Stomach (tissue), 4 donors: ENCODE measurements around the gene NTM.

Experiments
- EP300 ChIP-seq: sonication (generic); formaldehyde crosslinking; IDR thresholded peaks from one replicate; pipeline ENCODE4 v1.6.1; 2017; ENCODE audit warnings: antibody characterized with exemption
- POLR2A ChIP-seq, 4 donors: fragments of 450-650 bp; IDR thresholded peaks; one replicate each; pipeline ENCODE4 v1.6.1; 2016; ENCODE audit warnings: antibody characterized with exemption in 4 of 4, control low read depth in 2 of 4, mild to moderate bottlenecking in 1 of 4, moderate library complexity in 1 of 4
- POLR2AphosphoS5 ChIP-seq, 3 donors: sonication (generic); formaldehyde crosslinking; IDR thresholded peaks; one replicate each; pipeline ENCODE4 v1.6.1; 2016; ENCODE audit warnings: antibody characterized with exemption in 3 of 3
- TF ChIP-seq, protein P1 (sequence below), 7 experiments: fragments of 450-650 bp in 4 of 7; fragments of 200-600 bp in 3 of 7; sonication (generic) in 3 of 7; IDR thresholded peaks; one replicate each; pipeline ENCODE4 v1.5.1; 2016 to 2019; ENCODE audit warnings: antibody characterized with exemption in 7 of 7, control low read depth in 2 of 7, mild to moderate bottlenecking in 1 of 7

DNA sequence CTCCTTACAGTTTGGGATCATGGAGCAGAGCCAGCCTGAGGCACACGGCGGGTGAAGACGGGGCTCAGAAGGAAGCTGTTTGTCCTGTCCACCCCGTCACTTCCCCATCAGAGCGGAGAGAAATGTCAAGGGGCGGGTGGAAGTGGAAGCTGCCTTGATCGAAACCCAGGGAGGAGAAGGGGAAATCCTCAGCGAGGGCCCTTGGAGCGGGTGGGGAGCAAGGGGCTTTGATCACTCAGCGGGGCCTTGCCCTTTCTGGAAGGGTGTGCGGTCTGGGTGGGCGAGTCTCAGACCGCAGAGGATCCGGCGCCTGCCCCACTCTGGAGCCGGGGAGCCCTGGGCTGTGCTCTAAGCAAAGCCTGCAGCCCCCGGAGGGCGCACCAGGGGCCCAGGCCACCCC lies 320.4 kb downstream of the NTM start:
- TF ChIP-seq EP300: no peak
- TF ChIP-seq, protein P1, sequence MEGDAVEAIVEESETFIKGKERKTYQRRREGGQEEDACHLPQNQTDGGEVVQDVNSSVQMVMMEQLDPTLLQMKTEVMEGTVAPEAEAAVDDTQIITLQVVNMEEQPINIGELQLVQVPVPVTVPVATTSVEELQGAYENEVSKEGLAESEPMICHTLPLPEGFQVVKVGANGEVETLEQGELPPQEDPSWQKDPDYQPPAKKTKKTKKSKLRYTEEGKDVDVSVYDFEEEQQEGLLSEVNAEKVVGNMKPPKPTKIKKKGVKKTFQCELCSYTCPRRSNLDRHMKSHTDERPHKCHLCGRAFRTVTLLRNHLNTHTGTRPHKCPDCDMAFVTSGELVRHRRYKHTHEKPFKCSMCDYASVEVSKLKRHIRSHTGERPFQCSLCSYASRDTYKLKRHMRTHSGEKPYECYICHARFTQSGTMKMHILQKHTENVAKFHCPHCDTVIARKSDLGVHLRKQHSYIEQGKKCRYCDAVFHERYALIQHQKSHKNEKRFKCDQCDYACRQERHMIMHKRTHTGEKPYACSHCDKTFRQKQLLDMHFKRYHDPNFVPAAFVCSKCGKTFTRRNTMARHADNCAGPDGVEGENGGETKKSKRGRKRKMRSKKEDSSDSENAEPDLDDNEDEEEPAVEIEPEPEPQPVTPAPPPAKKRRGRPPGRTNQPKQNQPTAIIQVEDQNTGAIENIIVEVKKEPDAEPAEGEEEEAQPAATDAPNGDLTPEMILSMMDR (IDR thresholded peaks at IDR 0.05): no peak
- no peak for TF ChIP-seq POLR2AphosphoS5 (IDR thresholded peaks at IDR 0.05)
- no peak for TF ChIP-seq POLR2A (IDR thresholded peaks at IDR 0.05)
